Amygdala (tissue), 56 donors: ENCODE data around the gene SMARCC1.

Source experiments
- DNase-seq, 56 donors: peaks; one replicate each; lab custom pipeline; 2025; lab: John Stamatoyannopoulos, UW

Gene SMARCC1

GRCh38 chr3:47594792-47595191 lies 186.9 kb downstream of the SMARCC1 start:
- no peak for DNase-seq

GRCh38 chr3:47592066-47592795 lies 189.5 kb downstream of the SMARCC1 start:
- no peak for DNase-seq

GRCh38 chr3:47590216-47590615 lies 191.5 kb downstream of the SMARCC1 start:
- no peak for DNase-seq

- no peak for DNase-seq
Measured at GRCh38 chr3:47588587-47588986, 193.1 kb downstream of the SMARCC1 start.

- DNase-seq = no peak
Measured at GRCh38 chr3:47588053-47588452, 193.6 kb downstream of the SMARCC1 start.

GRCh38 chr3:47586746-47587145 lies 194.9 kb downstream of the SMARCC1 start:
- DNase-seq = no peak

GRCh38 chr3:47583320-47584075 lies 198.2 kb downstream of the SMARCC1 start:
- DNase-seq = no peak

GRCh38 chr3:47581835-47582234 lies 199.9 kb downstream of the SMARCC1 start:
- no peak for DNase-seq

- DNase-seq = no peak
Measured at GRCh38 chr3:47581422-47581821, 200.3 kb downstream of the SMARCC1 start.

GRCh38 chr3:47580481-47580880 lies 201.2 kb downstream of the SMARCC1 start:
- DNase-seq = no peak

- no peak for DNase-seq
Measured at GRCh38 chr3:47579875-47580274, 201.8 kb downstream of the SMARCC1 start.

- DNase-seq = peak in 37 of 56 donors; percentile 13 to 70 (median 38)
Measured at GRCh38 chr3:47578691-47579632, 202.7 kb downstream of the SMARCC1 start, which contains the start of gene CSPG5. Gene CSPG5, minus strand, starts transcription at chr3:47578865. Its CDS starts 172 bp downstream, at chr3:47578693.

- peak in 38 of 56 donors; percentile 6 to 86 (median 30) for DNase-seq
Measured at GRCh38 chr3:47578119-47578632, 203.5 kb downstream of the SMARCC1 start.

- peak in 2 of 56 donors; percentile 20 to 33 for DNase-seq
Measured at GRCh38 chr3:47577583-47578118, 204.0 kb downstream of the SMARCC1 start.

- peak in 39 of 56 donors; percentile 11 to 75 (median 39) for DNase-seq
Measured at GRCh38 chr3:47573190-47574172, 208.2 kb downstream of the SMARCC1 start.

- DNase-seq = peak in 39 of 56 donors; percentile 3 to 75 (median 32)
Measured at GRCh38 chr3:47571391-47572175, 210.1 kb downstream of the SMARCC1 start.

GRCh38 chr3:47568901-47569300 lies 212.8 kb downstream of the SMARCC1 start:
- DNase-seq = no peak

GRCh38 chr3:47567149-47567548 lies 214.5 kb downstream of the SMARCC1 start:
- DNase-seq = no peak
